ENCODE data around the gene GALNT13. TPM values are rescaled to one million over a fixed set of nuclear protein-coding genes. Genes with fewer than 3 reads are reported as not detected.

The GALNT13 gene
- total RNA-seq, 6 experiments from 2014 or later = not detected

- Mint-ChIP-seq H3K27me3 (ENCODE audit: insufficient read depth) (no peaks in the 10 kb centered on the region), H3K4me1 (ENCODE audit: low read depth) (no peaks in the 10 kb centered on the region), H3K36me3 (ENCODE audit: low read depth) (no peaks in the 10 kb centered on the region), H3K27ac (no peak overlapping the region), H3K4me3 (no peak overlapping the region), H3K9me3 (peaks cover 21% of the 10 kb centered on the region)
- TF ChIP-seq, protein P1, sequence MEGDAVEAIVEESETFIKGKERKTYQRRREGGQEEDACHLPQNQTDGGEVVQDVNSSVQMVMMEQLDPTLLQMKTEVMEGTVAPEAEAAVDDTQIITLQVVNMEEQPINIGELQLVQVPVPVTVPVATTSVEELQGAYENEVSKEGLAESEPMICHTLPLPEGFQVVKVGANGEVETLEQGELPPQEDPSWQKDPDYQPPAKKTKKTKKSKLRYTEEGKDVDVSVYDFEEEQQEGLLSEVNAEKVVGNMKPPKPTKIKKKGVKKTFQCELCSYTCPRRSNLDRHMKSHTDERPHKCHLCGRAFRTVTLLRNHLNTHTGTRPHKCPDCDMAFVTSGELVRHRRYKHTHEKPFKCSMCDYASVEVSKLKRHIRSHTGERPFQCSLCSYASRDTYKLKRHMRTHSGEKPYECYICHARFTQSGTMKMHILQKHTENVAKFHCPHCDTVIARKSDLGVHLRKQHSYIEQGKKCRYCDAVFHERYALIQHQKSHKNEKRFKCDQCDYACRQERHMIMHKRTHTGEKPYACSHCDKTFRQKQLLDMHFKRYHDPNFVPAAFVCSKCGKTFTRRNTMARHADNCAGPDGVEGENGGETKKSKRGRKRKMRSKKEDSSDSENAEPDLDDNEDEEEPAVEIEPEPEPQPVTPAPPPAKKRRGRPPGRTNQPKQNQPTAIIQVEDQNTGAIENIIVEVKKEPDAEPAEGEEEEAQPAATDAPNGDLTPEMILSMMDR (IDR thresholded peaks at IDR 0.05) = no peak
- DNase-seq = no peak
Measured at GRCh38 chr2:154240316-154240715, 368.6 kb downstream of the GALNT13 start.

DNA sequence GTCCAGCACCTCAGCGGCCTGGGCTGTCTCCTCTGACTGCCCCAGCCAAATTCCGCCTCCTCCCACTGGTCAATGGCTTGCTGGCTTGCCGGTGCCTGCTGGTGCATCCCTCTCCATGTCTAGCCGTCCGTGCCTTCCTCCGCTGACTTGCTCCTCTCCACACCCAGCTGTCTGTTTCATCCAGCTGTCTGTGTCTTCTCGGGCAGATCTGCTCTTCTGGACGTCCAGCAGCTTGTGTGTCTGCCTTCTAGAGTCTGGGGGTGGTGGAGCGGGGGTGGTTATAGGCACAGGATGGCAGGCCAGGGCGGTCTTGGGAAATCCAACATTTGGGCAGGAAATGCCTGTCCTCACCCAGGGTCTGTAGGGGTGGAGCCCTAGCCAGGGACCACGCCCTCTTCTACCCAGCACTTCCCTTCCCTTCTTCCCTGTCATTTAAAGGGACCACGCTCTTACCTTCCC, 369.2 kb downstream of the GALNT13 start:
- no peak overlapping the region for H3K4me3 Mint-ChIP-seq
- no peaks in the 10 kb centered on the region for H3K36me3 Mint-ChIP-seq (ENCODE audit: low read depth)
- H3K27me3 Mint-ChIP-seq (ENCODE audit: insufficient read depth) = no peaks in the 10 kb centered on the region
- no peak for DNase-seq
- no peak overlapping the region for H3K27ac Mint-ChIP-seq
- TF ChIP-seq, protein P1 (IDR thresholded peaks at IDR 0.05) = no peak
- H3K9me3 Mint-ChIP-seq = peaks cover 23% of the 10 kb centered on the region
- H3K4me1 Mint-ChIP-seq (ENCODE audit: low read depth) = no peaks in the 10 kb centered on the region

DNA sequence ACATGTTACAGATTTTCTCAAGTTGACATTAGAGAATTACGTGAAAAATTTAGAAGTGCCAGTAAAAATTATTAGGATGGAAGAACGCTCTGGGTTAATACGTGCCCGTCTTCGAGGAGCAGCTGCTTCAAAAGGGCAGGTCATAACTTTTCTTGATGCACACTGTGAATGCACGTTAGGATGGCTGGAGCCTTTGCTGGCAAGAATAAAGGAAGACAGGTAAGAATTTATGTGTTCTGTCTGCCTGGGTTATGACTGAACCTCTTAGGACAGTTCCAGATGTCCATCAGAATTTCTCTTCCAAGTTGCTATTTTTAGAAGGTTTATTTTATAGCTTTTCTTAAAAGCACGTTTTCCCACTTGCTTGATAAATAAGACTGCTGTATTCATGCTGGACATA, 371.0 kb downstream of the GALNT13 start:
- Mint-ChIP-seq H3K4me1 (ENCODE audit: low read depth) (no peaks in the 10 kb centered on the region), H3K36me3 (ENCODE audit: low read depth) (no peaks in the 10 kb centered on the region), H3K27ac (no peak overlapping the region), H3K27me3 (ENCODE audit: insufficient read depth) (no peaks in the 10 kb centered on the region), H3K4me3 (no peak overlapping the region), H3K9me3 (peaks cover 23% of the 10 kb centered on the region)
- DNase-seq = no peak
- TF ChIP-seq, protein P1 (IDR thresholded peaks at IDR 0.05) = no peak

GRCh38 chr2:154243685-154244084, 372.0 kb downstream of the GALNT13 start:
- H3K27ac Mint-ChIP-seq = no peak overlapping the region
- DNase-seq = no peak
- no peaks in the 10 kb centered on the region for H3K27me3 Mint-ChIP-seq (ENCODE audit: insufficient read depth)
- no peaks in the 10 kb centered on the region for H3K36me3 Mint-ChIP-seq (ENCODE audit: low read depth)
- TF ChIP-seq, protein P1 (IDR thresholded peaks at IDR 0.05) = no peak
- peaks cover 23% of the 10 kb centered on the region for H3K9me3 Mint-ChIP-seq
- H3K4me3 Mint-ChIP-seq = no peak overlapping the region
- H3K4me1 Mint-ChIP-seq (ENCODE audit: low read depth) = no peaks in the 10 kb centered on the region

DNA sequence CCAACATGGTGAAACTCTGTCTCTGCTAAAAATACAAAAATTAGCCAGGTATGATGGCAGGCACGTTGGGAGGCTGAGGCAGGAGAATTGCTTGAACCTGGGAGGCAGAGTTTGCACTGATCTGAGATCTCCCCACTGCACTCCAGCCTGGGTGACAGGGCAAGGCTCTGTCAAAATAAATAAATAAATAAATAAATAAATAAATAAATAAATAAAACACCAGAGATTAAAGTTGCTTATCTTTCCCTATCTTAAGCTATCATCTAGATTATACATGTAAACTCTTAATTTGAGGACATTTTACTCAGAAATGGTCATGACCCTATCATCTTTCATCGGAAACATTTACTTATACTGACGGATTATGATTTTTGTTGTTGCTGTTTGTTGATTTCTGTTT, 373.2 kb downstream of the GALNT13 start:
- Mint-ChIP-seq H3K27me3 (ENCODE audit: insufficient read depth) (no peaks in the 10 kb centered on the region), H3K36me3 (ENCODE audit: low read depth) (no peaks in the 10 kb centered on the region), H3K27ac (no peak overlapping the region), H3K4me3 (no peak overlapping the region), H3K4me1 (ENCODE audit: low read depth) (no peaks in the 10 kb centered on the region), H3K9me3 (peaks cover 21% of the 10 kb centered on the region)
- no peak for DNase-seq
- TF ChIP-seq, protein P1 (IDR thresholded peaks at IDR 0.05) = no peak

- peaks cover 6% of the 10 kb centered on the region for H3K9me3 Mint-ChIP-seq
- TF ChIP-seq, protein P1 (IDR thresholded peaks at IDR 0.05) = no peak
- H3K4me3 Mint-ChIP-seq = no peak overlapping the region
- H3K36me3 Mint-ChIP-seq (ENCODE audit: low read depth) = no peaks in the 10 kb centered on the region
- H3K4me1 Mint-ChIP-seq (ENCODE audit: low read depth) = no peaks in the 10 kb centered on the region
- DNase-seq = no peak
- H3K27ac Mint-ChIP-seq = no peak overlapping the region
- H3K27me3 Mint-ChIP-seq (ENCODE audit: insufficient read depth) = no peaks in the 10 kb centered on the region
Measured at GRCh38 chr2:154247503-154247902, 375.8 kb downstream of the GALNT13 start.
